Measurements from ENCODE around the gene C2orf49. TPM values are rescaled to one million over a fixed set of nuclear protein-coding genes. Genes with fewer than 3 reads are reported as not detected.
A peak's percentile ranks its signal among the peaks of the same experiment; 100 is the strongest.

The C2orf49 gene
- total RNA-seq (2021): 21.5 and 24.8 TPM in 2 replicates
- Bru-seq, nascent RNA: percentile 90 among the genes with signal in this experiment
- percentile 95 among the genes with signal in this experiment for BruChase-seq, experiment 1, labeled RNA remaining after a 2-hour chase
- BruChase-seq, experiment 2, labeled RNA remaining after a 6-hour chase: percentile 80 among the genes with signal in this experiment
- long read RNA-seq, full-length matches to known transcripts: 31 of 40 reads
- long read RNA-seq, partial matches to known transcripts: 0 of 40 reads
- long read RNA-seq, other reads (novel, unspliced or antisense): 9 of 40 reads

DNA sequence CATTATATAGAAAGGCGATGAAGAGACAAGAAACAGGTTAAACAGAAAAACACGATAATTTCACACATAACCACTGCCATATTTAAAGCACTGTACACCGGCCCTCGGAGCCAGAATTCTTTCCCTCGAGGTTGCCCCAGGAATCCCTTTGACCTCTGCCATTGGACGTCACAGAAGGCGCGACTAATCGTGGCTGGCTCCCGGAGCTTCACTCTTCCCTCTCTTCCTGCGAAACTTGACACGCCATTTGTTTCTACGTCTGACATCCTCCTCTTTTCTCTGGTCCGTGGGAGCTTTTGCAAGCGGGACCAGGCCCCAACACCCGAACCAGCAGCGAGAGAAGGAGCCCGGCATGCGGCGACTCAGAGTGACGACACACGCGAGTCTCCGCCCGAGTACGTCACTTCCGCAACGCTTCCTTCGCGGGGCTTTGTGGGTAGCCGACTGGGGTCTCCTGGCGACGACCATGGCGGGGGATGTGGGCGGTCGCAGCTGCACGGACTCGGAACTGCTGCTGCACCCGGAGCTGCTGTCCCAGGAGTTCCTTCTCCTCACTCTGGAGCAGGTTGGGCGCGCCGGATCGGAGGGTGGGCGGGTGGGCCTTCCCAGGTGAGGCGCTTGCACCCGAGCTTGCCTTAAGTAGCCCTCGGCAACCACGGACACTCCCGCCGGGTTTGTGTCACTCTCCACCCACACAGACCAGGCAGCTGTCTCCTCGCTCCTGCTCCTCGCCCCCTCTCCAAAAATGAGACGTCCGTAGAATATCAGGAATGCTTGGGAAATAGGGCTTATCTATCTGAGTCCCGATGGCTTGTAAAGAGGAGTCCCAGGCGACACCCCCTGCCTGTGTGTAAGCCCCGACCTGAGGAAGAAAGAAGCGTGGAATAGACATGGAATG lies at the start of gene C2orf49:
C2orf49 (plus strand) TSS at position 419 of the 898 bp plus-strand sequence; CDS start at position 467, 48 bp downstream.
- Histone ChIP-seq H3K27me3 (replicated peaks; ENCODE audit: insufficient read depth, low read depth, low read length, poor library complexity) (no peaks in the 10 kb centered on the region), H3K27ac (ENCODE audit: low read depth, low read length, poor library complexity, severe bottlenecking) (peak within 1 kb of the TSS; percentile 100), H3K4me1 (ENCODE audit: insufficient read depth, low read length, poor library complexity, severe bottlenecking) (peaks cover 13% of the 10 kb centered on the region), H3K36me3 (ENCODE audit: insufficient read depth, low read length, poor library complexity, severe bottlenecking) (peaks cover 27% of the 10 kb centered on the region), H3K4me3 (ENCODE audit: low read depth, low read length, poor library complexity, severe bottlenecking) (peak within 1 kb of the TSS; percentile 94), H3K9me3 (ENCODE audit: low read depth, low read length, poor library complexity, severe bottlenecking) (no peaks in the 10 kb centered on the region)
- TF ChIP-seq CTCF (conservative IDR thresholded peaks at IDR 0.05; ENCODE audit: low read depth, low read length) (no peak), EZH2 (IDR thresholded peaks at IDR 0.05; ENCODE audit: borderline replicate concordance, low read depth, low read length, poor library complexity, severe bottlenecking) (no peak)
- BruUV-seq (replicated peaks): no TSS peak
- peak; percentile 94 for DNase-seq (ENCODE audit: low spot score)
- intact Hi-C loops (cut with micrococcal nuclease; ENCODE audit: unreplicated experiment): no loop called here
- CTCF ChIA-PET: no interaction called here
- POLR2A ChIA-PET (ENCODE audit: low non-redundant PET): no interaction called here

- ChIA-PET CTCF (no interaction called here), POLR2A (ENCODE audit: low non-redundant PET) (no interaction called here)
- no TSS peak for BruUV-seq (replicated peaks)
- H3K4me3 ChIP-seq (ENCODE audit: low read depth, low read length, poor library complexity, severe bottlenecking): no peak overlapping the region
- no peak overlapping the region for H3K27ac ChIP-seq (ENCODE audit: low read depth, low read length, poor library complexity, severe bottlenecking)
- H3K36me3 ChIP-seq (ENCODE audit: insufficient read depth, low read length, poor library complexity, severe bottlenecking): peaks cover 15% of the 10 kb centered on the region
- H3K27me3 ChIP-seq (replicated peaks; ENCODE audit: insufficient read depth, low read depth, low read length, poor library complexity): no peaks in the 10 kb centered on the region
- peak; percentile 42 for DNase-seq (ENCODE audit: low spot score)
- intact Hi-C loops (cut with micrococcal nuclease; ENCODE audit: unreplicated experiment): no loop called here
- TF ChIP-seq EZH2 (IDR thresholded peaks at IDR 0.05; ENCODE audit: borderline replicate concordance, low read depth, low read length, poor library complexity, severe bottlenecking): no peak
- TF ChIP-seq CTCF (conservative IDR thresholded peaks at IDR 0.05; ENCODE audit: low read depth, low read length): peak; percentile 58
- H3K9me3 ChIP-seq (ENCODE audit: low read depth, low read length, poor library complexity, severe bottlenecking): no peaks in the 10 kb centered on the region
- no peaks in the 10 kb centered on the region for H3K4me1 ChIP-seq (ENCODE audit: insufficient read depth, low read length, poor library complexity, severe bottlenecking)
These were observed 49.6 kb upstream of the C2orf49 start for GRCh38 chr2:105287692-105288091.

- no TSS peak for BruUV-seq (replicated peaks)
- no peak for DNase-seq (ENCODE audit: low spot score)
- TF ChIP-seq CTCF (conservative IDR thresholded peaks at IDR 0.05; ENCODE audit: low read depth, low read length) (no peak), EZH2 (IDR thresholded peaks at IDR 0.05; ENCODE audit: borderline replicate concordance, low read depth, low read length, poor library complexity, severe bottlenecking) (no peak)
- no peak overlapping the region for H3K27ac ChIP-seq (ENCODE audit: low read depth, low read length, poor library complexity, severe bottlenecking)
- no peaks in the 10 kb centered on the region for H3K4me1 ChIP-seq (ENCODE audit: insufficient read depth, low read length, poor library complexity, severe bottlenecking)
- CTCF ChIA-PET: no interaction called here
- no peak overlapping the region for H3K4me3 ChIP-seq (ENCODE audit: low read depth, low read length, poor library complexity, severe bottlenecking)
- peaks cover 14% of the 10 kb centered on the region for H3K36me3 ChIP-seq (ENCODE audit: insufficient read depth, low read length, poor library complexity, severe bottlenecking)
- POLR2A ChIA-PET (ENCODE audit: low non-redundant PET): no interaction called here
- no peaks in the 10 kb centered on the region for H3K27me3 ChIP-seq (replicated peaks; ENCODE audit: insufficient read depth, low read depth, low read length, poor library complexity)
- no peaks in the 10 kb centered on the region for H3K9me3 ChIP-seq (ENCODE audit: low read depth, low read length, poor library complexity, severe bottlenecking)
- intact Hi-C loops (cut with micrococcal nuclease; ENCODE audit: unreplicated experiment): no loop called here
These were observed 49.2 kb upstream of the C2orf49 start for GRCh38 chr2:105288133-105288532.
